ENCODE results near the gene PEMT.

The PEMT gene

DNA sequence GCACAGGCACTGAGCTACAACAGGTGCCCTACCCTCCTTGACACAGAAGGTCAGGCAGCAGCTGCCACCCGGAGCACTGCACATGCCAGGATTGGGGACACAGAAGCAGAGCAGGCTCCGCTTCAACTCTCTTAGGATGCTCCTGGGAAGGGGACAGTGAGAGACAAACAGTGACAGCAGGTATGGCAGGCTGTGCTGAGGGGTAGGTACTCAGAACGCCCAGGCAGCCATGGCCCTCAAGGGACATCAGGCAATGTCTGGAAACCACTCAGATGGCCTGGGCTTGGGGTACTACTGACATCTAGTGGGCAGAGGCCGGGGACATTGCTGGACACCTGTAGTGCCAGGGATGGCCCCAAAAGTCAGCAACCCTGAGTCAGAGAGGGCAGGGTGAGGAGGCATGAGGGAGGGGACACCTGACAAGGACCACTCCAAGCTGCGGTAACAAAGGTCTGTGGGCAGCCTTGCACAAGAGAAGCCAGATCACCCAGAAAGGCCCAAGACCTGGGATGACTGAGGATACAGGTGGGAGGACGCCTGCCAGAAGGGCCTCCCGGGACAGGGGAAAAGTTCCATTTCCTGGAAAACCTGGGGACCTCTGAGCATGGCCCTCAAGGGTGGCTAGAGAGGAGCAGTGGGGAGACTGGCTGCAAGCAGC, 21.2 kb downstream of the PEMT start (continued):
- TF ChIP-seq, protein P1, sequence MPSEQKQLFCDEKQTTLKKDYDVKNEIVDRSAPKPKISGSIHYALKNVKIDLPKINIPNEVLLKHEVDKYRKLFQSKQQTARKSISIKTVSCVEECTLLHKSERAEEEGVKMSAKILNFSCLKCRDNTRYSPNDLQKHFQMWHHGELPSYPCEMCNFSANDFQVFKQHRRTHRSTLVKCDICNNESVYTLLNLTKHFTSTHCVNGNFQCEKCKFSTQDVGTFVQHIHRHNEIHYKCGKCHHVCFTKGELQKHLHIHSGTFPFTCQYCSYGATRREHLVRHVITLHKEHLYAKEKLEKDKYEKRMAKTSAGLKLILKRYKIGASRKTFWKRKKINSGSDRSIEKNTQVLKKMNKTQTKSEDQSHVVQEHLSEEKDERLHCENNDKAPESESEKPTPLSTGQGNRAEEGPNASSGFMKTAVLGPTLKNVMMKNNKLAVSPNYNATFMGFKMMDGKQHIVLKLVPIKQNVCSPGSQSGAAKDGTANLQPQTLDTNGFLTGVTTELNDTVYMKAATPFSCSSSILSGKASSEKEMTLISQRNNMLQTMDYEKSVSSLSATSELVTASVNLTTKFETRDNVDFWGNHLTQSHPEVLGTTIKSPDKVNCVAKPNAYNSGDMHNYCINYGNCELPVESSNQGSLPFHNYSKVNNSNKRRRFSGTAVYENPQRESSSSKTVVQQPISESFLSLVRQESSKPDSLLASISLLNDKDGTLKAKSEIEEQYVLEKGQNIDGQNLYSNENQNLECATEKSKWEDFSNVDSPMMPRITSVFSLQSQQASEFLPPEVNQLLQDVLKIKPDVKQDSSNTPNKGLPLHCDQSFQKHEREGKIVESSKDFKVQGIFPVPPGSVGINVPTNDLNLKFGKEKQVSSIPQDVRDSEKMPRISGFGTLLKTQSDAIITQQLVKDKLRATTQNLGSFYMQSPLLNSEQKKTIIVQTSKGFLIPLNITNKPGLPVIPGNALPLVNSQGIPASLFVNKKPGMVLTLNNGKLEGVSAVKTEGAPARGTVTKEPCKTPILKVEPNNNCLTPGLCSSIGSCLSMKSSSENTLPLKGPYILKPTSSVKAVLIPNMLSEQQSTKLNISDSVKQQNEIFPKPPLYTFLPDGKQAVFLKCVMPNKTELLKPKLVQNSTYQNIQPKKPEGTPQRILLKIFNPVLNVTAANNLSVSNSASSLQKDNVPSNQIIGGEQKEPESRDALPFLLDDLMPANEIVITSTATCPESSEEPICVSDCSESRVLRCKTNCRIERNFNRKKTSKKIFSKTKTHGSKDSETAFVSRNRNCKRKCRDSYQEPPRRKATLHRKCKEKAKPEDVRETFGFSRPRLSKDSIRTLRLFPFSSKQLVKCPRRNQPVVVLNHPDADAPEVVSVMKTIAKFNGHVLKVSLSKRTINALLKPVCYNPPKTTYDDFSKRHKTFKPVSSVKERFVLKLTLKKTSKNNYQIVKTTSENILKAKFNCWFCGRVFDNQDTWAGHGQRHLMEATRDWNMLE (tag by site-specific recombination; conservative IDR thresholded peaks at IDR 0.05; ENCODE audit: low read depth): no peak
- no peak for TF ChIP-seq ZNF677 (tag by site-specific recombination; IDR thresholded peaks at IDR 0.05)
- TF ChIP-seq ZNF223 (tag by site-specific recombination; IDR thresholded peaks at IDR 0.05): no peak
- TF ChIP-seq, protein P2, sequence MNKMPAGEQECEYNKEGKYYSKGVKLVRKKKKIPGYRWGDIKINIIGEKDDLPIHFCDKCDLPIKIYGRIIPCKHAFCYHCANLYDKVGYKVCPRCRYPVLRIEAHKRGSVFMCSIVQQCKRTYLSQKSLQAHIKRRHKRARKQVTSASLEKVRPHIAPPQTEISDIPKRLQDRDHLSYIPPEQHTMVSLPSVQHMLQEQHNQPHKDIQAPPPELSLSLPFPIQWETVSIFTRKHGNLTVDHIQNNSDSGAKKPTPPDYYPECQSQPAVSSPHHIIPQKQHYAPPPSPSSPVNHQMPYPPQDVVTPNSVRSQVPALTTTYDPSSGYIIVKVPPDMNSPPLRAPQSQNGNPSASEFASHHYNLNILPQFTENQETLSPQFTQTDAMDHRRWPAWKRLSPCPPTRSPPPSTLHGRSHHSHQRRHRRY (tag by site-specific recombination; IDR thresholded peaks at IDR 0.05): no peak
- TF ChIP-seq ZNF670 (tag by site-specific recombination; IDR thresholded peaks at IDR 0.05; ENCODE audit: low read depth): no peak
- peak; percentile 36 for TF ChIP-seq ZNF654 (tag by site-specific recombination; IDR thresholded peaks at IDR 0.05; ENCODE audit: low read depth)
- peak; percentile 74; the same call in 1 of the 2 replicates for TF ChIP-seq SCRT1 (tag by site-specific recombination; IDR thresholded peaks at IDR 0.05; ENCODE audit: borderline replicate concordance)
- no peak for TF ChIP-seq ZNF302 (tag by site-specific recombination; IDR thresholded peaks at IDR 0.05; ENCODE audit: low read depth)
- no peak for TF ChIP-seq ZNF560 (tag by site-specific recombination; IDR thresholded peaks at IDR 0.05; ENCODE audit: borderline replicate concordance)
- TF ChIP-seq, protein P3, sequence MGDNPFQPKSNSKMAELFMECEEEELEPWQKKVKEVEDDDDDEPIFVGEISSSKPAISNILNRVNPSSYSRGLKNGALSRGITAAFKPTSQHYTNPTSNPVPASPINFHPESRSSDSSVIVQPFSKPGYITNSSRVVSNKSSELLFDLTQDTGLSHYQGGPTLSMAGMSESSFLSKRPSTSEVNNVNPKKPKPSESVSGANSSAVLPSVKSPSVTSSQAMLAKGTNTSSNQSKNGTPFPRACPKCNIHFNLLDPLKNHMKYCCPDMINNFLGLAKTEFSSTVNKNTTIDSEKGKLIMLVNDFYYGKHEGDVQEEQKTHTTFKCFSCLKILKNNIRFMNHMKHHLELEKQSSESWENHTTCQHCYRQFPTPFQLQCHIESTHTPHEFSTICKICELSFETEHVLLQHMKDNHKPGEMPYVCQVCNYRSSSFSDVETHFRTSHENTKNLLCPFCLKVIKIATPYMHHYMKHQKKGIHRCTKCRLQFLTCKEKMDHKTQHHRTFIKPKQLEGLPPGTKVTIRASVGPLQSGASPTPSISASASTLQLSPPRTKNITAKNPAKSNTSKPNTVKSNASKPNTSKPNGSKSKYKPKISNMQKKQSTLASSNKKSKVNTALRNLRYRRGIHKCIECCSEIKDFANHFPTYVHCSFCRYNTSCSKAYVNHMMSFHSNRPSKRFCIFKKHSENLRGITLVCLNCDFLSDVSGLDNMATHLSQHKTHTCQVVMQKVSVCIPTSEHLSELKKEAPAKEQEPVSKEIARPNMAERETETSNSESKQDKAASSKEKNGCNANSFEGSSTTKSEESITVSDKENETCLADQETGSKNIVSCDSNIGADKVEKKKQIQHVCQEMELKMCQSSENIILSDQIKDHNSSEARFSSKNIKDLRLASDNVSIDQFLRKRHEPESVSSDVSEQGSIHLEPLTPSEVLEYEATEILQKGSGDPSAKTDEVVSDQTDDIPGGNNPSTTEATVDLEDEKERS (tag by site-specific recombination; IDR thresholded peaks at IDR 0.05): no peak
- TF ChIP-seq, protein P4, sequence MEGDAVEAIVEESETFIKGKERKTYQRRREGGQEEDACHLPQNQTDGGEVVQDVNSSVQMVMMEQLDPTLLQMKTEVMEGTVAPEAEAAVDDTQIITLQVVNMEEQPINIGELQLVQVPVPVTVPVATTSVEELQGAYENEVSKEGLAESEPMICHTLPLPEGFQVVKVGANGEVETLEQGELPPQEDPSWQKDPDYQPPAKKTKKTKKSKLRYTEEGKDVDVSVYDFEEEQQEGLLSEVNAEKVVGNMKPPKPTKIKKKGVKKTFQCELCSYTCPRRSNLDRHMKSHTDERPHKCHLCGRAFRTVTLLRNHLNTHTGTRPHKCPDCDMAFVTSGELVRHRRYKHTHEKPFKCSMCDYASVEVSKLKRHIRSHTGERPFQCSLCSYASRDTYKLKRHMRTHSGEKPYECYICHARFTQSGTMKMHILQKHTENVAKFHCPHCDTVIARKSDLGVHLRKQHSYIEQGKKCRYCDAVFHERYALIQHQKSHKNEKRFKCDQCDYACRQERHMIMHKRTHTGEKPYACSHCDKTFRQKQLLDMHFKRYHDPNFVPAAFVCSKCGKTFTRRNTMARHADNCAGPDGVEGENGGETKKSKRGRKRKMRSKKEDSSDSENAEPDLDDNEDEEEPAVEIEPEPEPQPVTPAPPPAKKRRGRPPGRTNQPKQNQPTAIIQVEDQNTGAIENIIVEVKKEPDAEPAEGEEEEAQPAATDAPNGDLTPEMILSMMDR (tag by site-specific recombination; IDR thresholded peaks at IDR 0.05): peak; percentile 82

DNA sequence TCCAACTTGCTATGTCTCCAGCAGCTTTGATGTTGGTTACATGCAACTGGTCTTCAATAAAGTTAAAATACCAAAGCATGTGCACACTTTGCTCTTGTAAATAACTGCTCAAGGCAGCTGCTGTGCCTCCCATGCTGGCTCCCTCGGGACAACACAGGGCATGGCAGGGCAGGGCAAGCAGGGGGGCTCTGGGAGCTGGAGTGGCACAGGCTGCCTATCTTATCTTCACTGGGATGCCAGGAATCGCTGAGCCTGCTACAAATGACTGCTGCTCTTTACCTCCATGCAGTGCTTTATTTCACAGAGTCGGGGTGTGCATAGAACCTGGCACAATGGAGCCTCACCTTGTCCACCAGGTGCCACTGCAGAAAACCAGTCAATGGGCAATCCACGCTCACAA, 21.8 kb downstream of the PEMT start:
- TF ChIP-seq ZNF560 (tag by site-specific recombination; IDR thresholded peaks at IDR 0.05; ENCODE audit: borderline replicate concordance) (no peak), ZNF777 (tag by site-specific recombination; IDR thresholded peaks at IDR 0.05; ENCODE audit: borderline replicate concordance) (no peak), ZNF768 (tag by site-specific recombination; IDR thresholded peaks at IDR 0.05) (no peak), ZNF202 (tag by site-specific recombination; IDR thresholded peaks at IDR 0.05; ENCODE audit: borderline replicate concordance) (no peak), ZNF514 (tag by site-specific recombination; IDR thresholded peaks at IDR 0.05) (no peak)
- TF ChIP-seq, protein P5, sequence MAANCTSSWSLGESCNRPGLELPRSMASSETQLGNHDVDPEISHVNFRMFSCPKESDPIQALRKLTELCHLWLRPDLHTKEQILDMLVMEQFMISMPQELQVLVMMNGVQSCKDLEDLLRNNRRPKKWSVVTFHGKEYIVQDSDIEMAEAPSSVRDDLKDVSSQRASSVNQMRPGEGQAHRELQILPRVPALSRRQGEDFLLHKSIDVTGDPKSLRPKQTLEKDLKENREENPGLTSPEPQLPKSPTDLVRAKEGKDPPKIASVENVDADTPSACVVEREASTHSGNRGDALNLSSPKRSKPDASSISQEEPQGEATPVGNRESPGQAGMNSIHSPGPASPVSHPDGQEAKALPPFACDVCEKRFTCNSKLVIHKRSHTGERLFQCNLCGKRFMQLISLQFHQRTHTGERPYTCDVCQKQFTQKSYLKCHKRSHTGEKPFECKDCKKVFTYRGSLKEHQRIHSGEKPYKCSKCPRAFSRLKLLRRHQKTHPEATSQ (tag by site-specific recombination; IDR thresholded peaks at IDR 0.05): no peak
- TF ChIP-seq, protein P6, sequence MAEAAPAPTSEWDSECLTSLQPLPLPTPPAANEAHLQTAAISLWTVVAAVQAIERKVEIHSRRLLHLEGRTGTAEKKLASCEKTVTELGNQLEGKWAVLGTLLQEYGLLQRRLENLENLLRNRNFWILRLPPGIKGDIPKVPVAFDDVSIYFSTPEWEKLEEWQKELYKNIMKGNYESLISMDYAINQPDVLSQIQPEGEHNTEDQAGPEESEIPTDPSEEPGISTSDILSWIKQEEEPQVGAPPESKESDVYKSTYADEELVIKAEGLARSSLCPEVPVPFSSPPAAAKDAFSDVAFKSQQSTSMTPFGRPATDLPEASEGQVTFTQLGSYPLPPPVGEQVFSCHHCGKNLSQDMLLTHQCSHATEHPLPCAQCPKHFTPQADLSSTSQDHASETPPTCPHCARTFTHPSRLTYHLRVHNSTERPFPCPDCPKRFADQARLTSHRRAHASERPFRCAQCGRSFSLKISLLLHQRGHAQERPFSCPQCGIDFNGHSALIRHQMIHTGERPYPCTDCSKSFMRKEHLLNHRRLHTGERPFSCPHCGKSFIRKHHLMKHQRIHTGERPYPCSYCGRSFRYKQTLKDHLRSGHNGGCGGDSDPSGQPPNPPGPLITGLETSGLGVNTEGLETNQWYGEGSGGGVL (tag by site-specific recombination; IDR thresholded peaks at IDR 0.05): no peak
- Histone ChIP-seq H3K4me3 (ENCODE audit: low read depth, low read length) (no peak overlapping the region), H3K4me1 (ENCODE audit: control insufficient read depth, insufficient read depth, low read length) (no peaks in the 10 kb centered on the region), H3K36me3 (ENCODE audit: control insufficient read depth in 2 of 2, insufficient read depth in 1 of 2, low read length in 2 of 2) (peaks cover 0 to 1% of the 10 kb centered on the region in 2 experiments; a peak in 2 of 3 replicates), H3K9me3 (ENCODE audit: control insufficient read depth, insufficient read depth, low read depth, low read length) (no peaks in the 10 kb centered on the region), H3K27ac (ENCODE audit: extremely low read depth, low read depth, low read length) (no peak overlapping the region)
- ChIA-PET POLR2A (interaction anchor here (2.5 kb wide), 1 partner anchor 73 kb away, joined by 15 read pairs; the partner anchor contains the start of gene RASD1), CTCF (interaction anchor here (0.6 to 6.7 kb wide), 15 partner anchors 9 to 215 kb away, joined by 3 to 86 read pairs (median 6); partner anchors contain the start of gene RASD1)

All from HEK293 (cell line).